ENCODE results near the gene HLA-G. TPM values are rescaled to one million over a fixed set of nuclear protein-coding genes. Genes with fewer than 3 reads are reported as not detected.
A peak's percentile ranks its signal among the peaks of the same experiment; 100 is the strongest.

The HLA-G gene
- total and polyA plus RNA-seq, 8 donors = 5.1 to 19.5 (median 10.8) TPM

- Histone ChIP-seq H3K27ac (no peak overlapping the region), H3K27me3 (peaks cover 19 to 88% of the 10 kb centered on the region in 2 donors), H3K9me3 (no peaks in the 10 kb centered on the region), H3K4me1 (peaks cover 8 to 11% of the 10 kb centered on the region in 2 donors), H3K36me3 (no peaks in the 10 kb centered on the region), H3K4me3 (no peak overlapping the region)
- no peak for TF ChIP-seq CTCF (IDR thresholded peaks at IDR 0.05)
- intact Hi-C loops (cut with DNase I) = no loop called here
- ATAC-seq (peak; percentile 72), DNase-seq (no peak)
These were observed 1.4 kb upstream of the HLA-G start for GRCh38 chr6:29826271-29826670.

- no peak for TF ChIP-seq CTCF (IDR thresholded peaks at IDR 0.05)
- H3K36me3 ChIP-seq = no peaks in the 10 kb centered on the region
- peak overlapping the region; percentile 15 to 32 for H3K4me3 ChIP-seq
- peaks cover 22 to 93% of the 10 kb centered on the region in 2 donors for H3K27me3 ChIP-seq
- intact Hi-C loops (cut with DNase I) = no loop called here
- DNase-seq (peak in 1 of 4 donors; percentile 78), ATAC-seq (peak; percentile 51)
- H3K27ac ChIP-seq = no peak overlapping the region
- peaks cover 8 to 11% of the 10 kb centered on the region in 2 donors for H3K4me1 ChIP-seq
- no peaks in the 10 kb centered on the region for H3K9me3 ChIP-seq
These were observed 809 bp downstream of the HLA-G start for GRCh38 chr6:29828471-29828797.

- Histone ChIP-seq H3K9me3 (no peaks in the 10 kb centered on the region), H3K27ac (no peak overlapping the region), H3K4me3 (no peak overlapping the region), H3K4me1 (peaks cover 8 to 11% of the 10 kb centered on the region in 2 donors), H3K36me3 (no peaks in the 10 kb centered on the region), H3K27me3 (peaks cover 18 to 97% of the 10 kb centered on the region in 2 donors)
- ATAC-seq (no peak), DNase-seq (no peak)
- TF ChIP-seq CTCF (IDR thresholded peaks at IDR 0.05) = no peak
- intact Hi-C loops (cut with DNase I) = loop anchor here in 1 of 2 donors (5.0 to 10.0 kb wide), 2 partner anchors 92 to 125 kb away; no protein-coding TSS in a partner anchor
These were observed 2.1 kb downstream of the HLA-G start for GRCh38 chr6:29829766-29830165.

GRCh38 chr6:29830409-29830808, 2.8 kb downstream of the HLA-G start:
- DNase-seq = no peak
- ATAC-seq = no peak
- Histone ChIP-seq H3K27ac (no peak overlapping the region), H3K27me3 (peaks cover 18 to 97% of the 10 kb centered on the region in 2 donors), H3K9me3 (no peaks in the 10 kb centered on the region), H3K4me1 (peaks cover 8 to 11% of the 10 kb centered on the region in 2 donors), H3K36me3 (no peaks in the 10 kb centered on the region), H3K4me3 (no peak overlapping the region)
- TF ChIP-seq CTCF (IDR thresholded peaks at IDR 0.05) = no peak
- intact Hi-C loops (cut with DNase I) = loop anchor here in 1 of 2 donors (5.0 to 10.0 kb wide), 2 partner anchors 93 to 126 kb away; no protein-coding TSS in a partner anchor

- Histone ChIP-seq H3K27me3 (peaks cover 18 to 97% of the 10 kb centered on the region in 2 donors), H3K36me3 (no peaks in the 10 kb centered on the region), H3K4me3 (no peak overlapping the region), H3K4me1 (peaks cover 8 to 11% of the 10 kb centered on the region in 2 donors), H3K27ac (no peak overlapping the region), H3K9me3 (no peaks in the 10 kb centered on the region)
- intact Hi-C loops (cut with DNase I) = loop anchor here in 1 of 2 donors (5.0 to 10.0 kb wide), 2 partner anchors 94 to 127 kb away; no protein-coding TSS in a partner anchor
- no peak for DNase-seq
- no peak for ATAC-seq
- no peak for TF ChIP-seq CTCF (IDR thresholded peaks at IDR 0.05)
These were observed 4.2 kb downstream of the HLA-G start for GRCh38 chr6:29831776-29832175.

Data from left lung (tissue), 10 donors.